IMR-90 (cell line): ENCODE data around the gene CTAG1B. TPM values are rescaled to one million over a fixed set of nuclear protein-coding genes. Genes with fewer than 3 reads are reported as not detected.
A peak's percentile ranks its signal among the peaks of the same experiment; 100 is the strongest.

Experiments
- ATAC-seq: fragments of 200-7000 bp; cut with Tn5 transposase; 2 replicates; pipeline ENCODE4 v1.9.1; 2020; ENCODE audit warnings: low read depth, mild to moderate bottlenecking, moderate library complexity
- BruUV-seq: library from RNA; stranded (reverse); fragments of 400-500 nt; replicated peaks from 2 replicates; lab custom pipeline; 2021; lab: Mats Ljungman, UMichigan
- CTCF ChIA-PET: fragments of 300-600 bp; formaldehyde crosslinking; extraction: SDS; loops from one replicate; lab custom pipeline; 2021; ENCODE audit warnings: antibody characterized with exemption; lab: Yijun Ruan, JAX
- POLR2A ChIA-PET: fragments of 300-600 bp; sonication (Branson Sonifier 250); formaldehyde crosslinking; loops from one replicate; lab custom pipeline; 2022; ENCODE audit warnings: antibody characterized with exemption; ENCODE audit not compliant: unreplicated experiment; lab: Charles Lee
- DNase-seq: peaks from one replicate; pipeline ENCODE4 v3.0.0; 2013
- H2AFZ ChIP-seq: replicated peaks from 2 replicates; pipeline ENCODE3; 2013; ENCODE audit warnings: low read length, mild to moderate bottlenecking; ENCODE audit not compliant: poor library complexity
- H2AK5ac ChIP-seq: 2 replicates; pipeline ENCODE4 v1.6.1; 2013; ENCODE audit warnings: low read depth, low read length, inconsistent platforms
- H2AK9ac ChIP-seq: replicated peaks from 2 replicates; pipeline ENCODE3; 2013; ENCODE audit warnings: mild to moderate bottlenecking, low read depth, low read length, moderate library complexity; ENCODE audit not compliant: poor library complexity
- H2BK120ac ChIP-seq: 2 replicates; pipeline ENCODE4 v1.6.1; 2013; ENCODE audit warnings: low read depth, low read length, inconsistent platforms
- H2BK15ac ChIP-seq: 3 replicates; pipeline ENCODE4 v1.6.1; 2013; ENCODE audit warnings: low read depth, low read length, inconsistent platforms
- H2BK20ac ChIP-seq: 2 replicates; pipeline ENCODE4 v1.6.1; 2013; ENCODE audit warnings: low read depth, mild to moderate bottlenecking, inconsistent platforms, low read length, moderate library complexity
- H2BK5ac ChIP-seq: 2 replicates; pipeline ENCODE4 v1.6.1; 2013; ENCODE audit warnings: mild to moderate bottlenecking, low read depth, low read length, inconsistent platforms; ENCODE audit not compliant: poor library complexity, severe bottlenecking
- H3K14ac ChIP-seq: replicated peaks from 2 replicates; pipeline ENCODE4 v1.6.1; 2013; ENCODE audit warnings: low read depth, low read length, inconsistent platforms
- H3K18ac ChIP-seq: 2 replicates; pipeline ENCODE4 v1.6.1; 2013; ENCODE audit warnings: low read depth, low read length, control low read depth
- H3K23ac ChIP-seq: 2 replicates; pipeline ENCODE4 v1.6.1; 2013; ENCODE audit warnings: low read depth, low read length, inconsistent platforms
- H3K27ac ChIP-seq: 2 replicates; pipeline ENCODE4 v1.5.1; 2013; ENCODE audit warnings: mild to moderate bottlenecking, control low read depth, low read length; ENCODE audit not compliant: insufficient read depth
- H3K27me3 ChIP-seq: 2 replicates; pipeline ENCODE4 v1.6.1; 2013; ENCODE audit warnings: low read length; ENCODE audit not compliant: control insufficient read depth, insufficient read depth
- H3K36me3 ChIP-seq: 2 replicates; pipeline ENCODE4 v1.6.1; 2013; ENCODE audit warnings: low read length, mixed read lengths; ENCODE audit not compliant: control insufficient read depth, insufficient read depth
- H3K4ac ChIP-seq: 2 replicates; pipeline ENCODE4 v1.6.1; 2013; ENCODE audit warnings: low read depth, low read length, inconsistent platforms
- H3K4me1 ChIP-seq: 2 replicates; pipeline ENCODE4 v1.6.1; 2013; ENCODE audit warnings: low read length, mixed read lengths; ENCODE audit not compliant: control insufficient read depth, insufficient read depth
- H3K4me2 ChIP-seq: 2 replicates; pipeline ENCODE4 v1.6.1; 2013; ENCODE audit warnings: low read depth, mild to moderate bottlenecking, control low read depth, low read length, moderate library complexity
- H3K4me3 ChIP-seq: 2 replicates; pipeline ENCODE4 v1.5.1; 2013; ENCODE audit warnings: low read depth, mild to moderate bottlenecking, control low read depth, low read length, moderate library complexity; ENCODE audit not compliant: insufficient read depth
- H3K56ac ChIP-seq: 2 replicates; pipeline ENCODE4 v1.6.1; 2013; ENCODE audit warnings: low read length, inconsistent platforms; ENCODE audit not compliant: insufficient read depth; ENCODE audit errors: extremely low read depth
- H3K79me1 ChIP-seq, 2 experiments: 2 replicates each; pipeline ENCODE4 v1.6.1; 2013; ENCODE audit warnings: low read length in 2 of 2, inconsistent platforms in 1 of 2, low read depth in 1 of 2
- H3K9ac ChIP-seq: 2 replicates; pipeline ENCODE4 v1.6.1; 2013; ENCODE audit warnings: low read depth, low read length, control low read depth
- H3K9me1 ChIP-seq: 2 replicates; pipeline ENCODE4 v1.6.1; 2013; ENCODE audit warnings: low read length, inconsistent platforms; ENCODE audit not compliant: insufficient read depth
- H3K9me3 ChIP-seq: 2 replicates; pipeline ENCODE4 v1.6.1; 2013; ENCODE audit warnings: low read length; ENCODE audit not compliant: control insufficient read depth, insufficient read depth
- H4K20me1 ChIP-seq: 2 replicates; pipeline ENCODE4 v1.6.1; 2013; ENCODE audit warnings: low read length, inconsistent platforms; ENCODE audit not compliant: insufficient read depth
- H4K5ac ChIP-seq: 2 replicates; pipeline ENCODE4 v1.6.1; 2013; ENCODE audit warnings: mild to moderate bottlenecking, low read depth, low read length, control low read depth
- H4K8ac ChIP-seq, 2 experiments: 2 replicates each; pipeline ENCODE4 v1.6.1; 2013; ENCODE audit warnings: low read depth in 2 of 2, low read length in 2 of 2, control low read depth in 1 of 2, inconsistent platforms in 1 of 2
- H4K91ac ChIP-seq: 2 replicates; pipeline ENCODE4 v1.6.1; 2013; ENCODE audit warnings: low read depth, low read length, inconsistent platforms; ENCODE audit not compliant: insufficient read depth
- BHLHE40 ChIP-seq: fragments of 150-350 bp; IDR thresholded peaks from 2 replicates; pipeline ENCODE4 v1.6.1; 2016; ENCODE audit warnings: mild to moderate bottlenecking, low read depth, low read length
- CEBPB ChIP-seq: IDR thresholded peaks from 2 replicates; pipeline ENCODE4 v1.6.1; 2012; ENCODE audit warnings: low read depth, low read length, improper control_type of control experiment
- FOS ChIP-seq: fragments of 150-350 bp; IDR thresholded peaks from 2 replicates; pipeline ENCODE4 v1.6.1; 2016; ENCODE audit warnings: low read depth, low read length
- MAFK ChIP-seq: IDR thresholded peaks from 2 replicates; pipeline ENCODE4 v1.6.1; 2012; ENCODE audit warnings: low read depth, low read length, improper control_type of control experiment
- MXI1 ChIP-seq: IDR thresholded peaks from 2 replicates; pipeline ENCODE4 v1.6.1; 2012; ENCODE audit warnings: low read depth, mild to moderate bottlenecking, low read length, moderate library complexity, borderline replicate concordance
- NFE2L2 ChIP-seq: fragments of 150-350 bp; IDR thresholded peaks from 2 replicates; pipeline ENCODE4 v1.6.1; 2016; ENCODE audit warnings: low read depth, mild to moderate bottlenecking, low read length
- POLR2A ChIP-seq: IDR thresholded peaks from 2 replicates; pipeline ENCODE4 v1.6.1; 2012; ENCODE audit warnings: mild to moderate bottlenecking, low read depth, low read length
- RAD21 ChIP-seq: IDR thresholded peaks from 2 replicates; pipeline ENCODE4 v1.6.1; 2012; ENCODE audit warnings: low read length, improper control_type of control experiment
- RFX5 ChIP-seq: IDR thresholded peaks from 2 replicates; pipeline ENCODE4 v1.8.0; 2012; ENCODE audit warnings: low read depth, mild to moderate bottlenecking, low read length, moderate library complexity
- SMC3 ChIP-seq: fragments of 150-350 bp; IDR thresholded peaks from 2 replicates; pipeline ENCODE4 v1.6.1; 2016; ENCODE audit warnings: low read depth, mild to moderate bottlenecking, antibody characterized with exemption, low read length, moderate library complexity
- WGBS, 2 experiments: methylation state at CpG; one replicate each; pipeline versions ENCODE4 v1.1.5 to v1.1.7; 2013; ENCODE audit warnings: missing lambda C conversion rate in 2 of 2; ENCODE audit not compliant: insufficient read length in 1 of 2; ENCODE audit errors: extremely low coverage in 2 of 2; 5-methylcytosine and 5-hydroxymethylcytosine counted together
- dilution Hi-C: fragments of 300-500 bp; cut with HindIII; formaldehyde crosslinking; loops from one replicate; pipeline ENCODE4 v1.14.3; 2018; ENCODE audit warnings: low sequenced_read_pairs; ENCODE audit not compliant: unreplicated experiment
- in situ Hi-C: fragments of 300-500 bp; cut with MboI; formaldehyde crosslinking; loops from 3 replicates; pipeline ENCODE4 v1.14.3; 2019; ENCODE audit warnings: low sequenced_read_pairs, inconsistent platforms, mixed read lengths
- intact Hi-C: fragments of 100-400 bp; cut with micrococcal nuclease; formaldehyde crosslinking; loops from 2 replicates; pipeline ENCODE4 v1.10.0; 2022
- polyA plus RNA-seq, 3 experiments: library from polyadenylated mRNA; depleted of rRNA; stranded (reverse); fragments of >200 nt; gene quantifications; 2 replicates each; pipeline ENCODE4 v1.2.3, GENCODE V29; 2012; ENCODE audit warnings: low replicate concordance in 1 of 3
- total RNA-seq: library from RNA; depleted of rRNA; stranded (reverse); fragments of >200 nt; gene quantifications from 2 replicates; pipeline ENCODE4 v1.2.3, GENCODE V29; 2012
- TF ChIP-seq, protein P1 (sequence below): conservative IDR thresholded peaks from 2 replicates; pipeline ENCODE4 v1.5.1; 2012; ENCODE audit warnings: mild to moderate bottlenecking, low read depth, low read length, improper control_type of control experiment

The CTAG1B gene
- total and polyA plus RNA-seq, 2 of the 4 experiments (the other 2 are of a cell fraction), result not detected

GRCh38 chrX:154655786-154656185 is 36.7 kb upstream of the CTAG1B start:
- Histone ChIP-seq H3K4me1 (no peaks in the 10 kb centered on the region), H2BK120ac (no peak overlapping the region), H3K27ac (no peak overlapping the region), H4K5ac (no peak overlapping the region), H4K20me1 (no peaks in the 10 kb centered on the region), H4K8ac (no peak overlapping the region), H2BK5ac (no peak overlapping the region), H3K23ac (no peak overlapping the region), H3K79me1 (no peaks in the 10 kb centered on the region), H3K9ac (no peak overlapping the region), H2AFZ (no peak overlapping the region), H3K27me3 (peaks cover 2% of the 10 kb centered on the region; the same call in 1 of the 2 replicates), H2AK5ac (no peak overlapping the region), H3K4me2 (no peak overlapping the region), H3K14ac (no peak overlapping the region), H3K4ac (no peak overlapping the region), H3K4me3 (no peak overlapping the region), H2AK9ac (peak overlapping the region; percentile 42), H2BK15ac (no peak overlapping the region), H3K9me3 (peaks cover 3% of the 10 kb centered on the region), H3K9me1 (no peaks in the 10 kb centered on the region), H2BK20ac (no peak overlapping the region), H4K91ac (no peak overlapping the region), H3K18ac (no peak overlapping the region), H3K36me3 (no peaks in the 10 kb centered on the region), H3K56ac (no peak overlapping the region)
- CTCF ChIA-PET, result no interaction called here
- ATAC-seq, result no peak
- POLR2A ChIA-PET, result no interaction called here
- intact Hi-C loops (no loop called here), in situ Hi-C loops (no loop called here), dilution Hi-C loops (no loop called here)
- DNase-seq, result no peak
- WGBS, 2 experiments, result 49% methylated on average over 8 of the region's 11 CpGs; no CpG with 5 or more reads in 1 of the 2 experiments
- TF ChIP-seq POLR2A, result no peak
- no peak for TF ChIP-seq MXI1
- no peak for TF ChIP-seq SMC3
- TF ChIP-seq, protein P1, sequence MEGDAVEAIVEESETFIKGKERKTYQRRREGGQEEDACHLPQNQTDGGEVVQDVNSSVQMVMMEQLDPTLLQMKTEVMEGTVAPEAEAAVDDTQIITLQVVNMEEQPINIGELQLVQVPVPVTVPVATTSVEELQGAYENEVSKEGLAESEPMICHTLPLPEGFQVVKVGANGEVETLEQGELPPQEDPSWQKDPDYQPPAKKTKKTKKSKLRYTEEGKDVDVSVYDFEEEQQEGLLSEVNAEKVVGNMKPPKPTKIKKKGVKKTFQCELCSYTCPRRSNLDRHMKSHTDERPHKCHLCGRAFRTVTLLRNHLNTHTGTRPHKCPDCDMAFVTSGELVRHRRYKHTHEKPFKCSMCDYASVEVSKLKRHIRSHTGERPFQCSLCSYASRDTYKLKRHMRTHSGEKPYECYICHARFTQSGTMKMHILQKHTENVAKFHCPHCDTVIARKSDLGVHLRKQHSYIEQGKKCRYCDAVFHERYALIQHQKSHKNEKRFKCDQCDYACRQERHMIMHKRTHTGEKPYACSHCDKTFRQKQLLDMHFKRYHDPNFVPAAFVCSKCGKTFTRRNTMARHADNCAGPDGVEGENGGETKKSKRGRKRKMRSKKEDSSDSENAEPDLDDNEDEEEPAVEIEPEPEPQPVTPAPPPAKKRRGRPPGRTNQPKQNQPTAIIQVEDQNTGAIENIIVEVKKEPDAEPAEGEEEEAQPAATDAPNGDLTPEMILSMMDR, result no peak
- TF ChIP-seq RFX5, result no peak
- no peak for TF ChIP-seq FOS
- no peak for TF ChIP-seq RAD21
- TF ChIP-seq MAFK, result no peak
- TF ChIP-seq BHLHE40, result no peak
- TF ChIP-seq CEBPB, result no peak
- TF ChIP-seq NFE2L2, result no peak
- no TSS peak for BruUV-seq
